Loucy (cell line): Measurements from ENCODE around the gene FAAP24.
"Not testable (repeated sequence)": the region's sequence is repeated elsewhere in the genome, so short reads cannot be mapped to it uniquely, and the experiment has no call there.

Experiments
- CTCF ChIP-seq: fragments of 200-600 bp; sonication (generic); conservative IDR thresholded peaks from 2 replicates; pipeline ENCODE4 v1.5.1; 2014; ENCODE audit warnings: mild to moderate bottlenecking, antibody characterized with exemption, low read length
- EZH2phosphoT487 ChIP-seq: fragments of 200-600 bp; IDR thresholded peaks from 2 replicates; pipeline ENCODE4 v1.6.1; 2018; ENCODE audit warnings: antibody characterized with exemption, mild to moderate bottlenecking, moderate library complexity, borderline replicate concordance

GRCh38 chr19:32982488-32982887 lies 10.4 kb downstream of the FAAP24 start:
- not testable (repeated sequence) for TF ChIP-seq CTCF, EZH2phosphoT487
